NCI-H2107 treated with DMSO at 0.1 percent for 48 hours (cell line): ENCODE measurements around the gene ULK3.
A peak's percentile ranks its signal among the peaks of the same experiment; 100 is the strongest.
"Not testable (repeated sequence)": the region's sequence is repeated elsewhere in the genome, so short reads cannot be mapped to it uniquely, and the experiment has no call there.

Experiments used
- DNase-seq: peaks from one replicate; lab custom pipeline; 2025; ENCODE audit not compliant: unreplicated experiment; lab: John Stamatoyannopoulos, UW

ULK3 gene

GRCh38 chr15:74842581-74843444 lies at the start of gene ULK3:
Gene ULK3 (minus strand): TSS chr15:74843156. CDS start chr15:74843105, 51 bp downstream.
- DNase-seq, result peak; percentile 61

- no peak for DNase-seq
These were observed 49.4 kb upstream of the ULK3 start for GRCh38 chr15:74892313-74892712.

GRCh38 chr15:74891469-74891868 lies 48.5 kb upstream of the ULK3 start:
- DNase-seq, result no peak

GRCh38 chr15:74890665-74890960 lies 47.7 kb upstream of the ULK3 start:
- no peak for DNase-seq

GRCh38 chr15:74889883-74890664 lies 47.1 kb upstream of the ULK3 start, which contains the start of gene MPI:
Gene MPI (plus strand): TSS chr15:74890042. CDS start chr15:74890074, 32 bp downstream.
- peak; percentile 20 for DNase-seq

- DNase-seq, result no peak
These were observed 46.5 kb upstream of the ULK3 start for GRCh38 chr15:74889390-74889882.

- DNase-seq, result no peak
These were observed 45.8 kb upstream of the ULK3 start for GRCh38 chr15:74888716-74889115.

- DNase-seq, result not testable (repeated sequence)
These were observed 44.7 kb upstream of the ULK3 start for GRCh38 chr15:74887537-74888193.

- no peak for DNase-seq
These were observed 42.5 kb upstream of the ULK3 start for GRCh38 chr15:74885461-74885860.

GRCh38 chr15:74884428-74885223 lies 41.7 kb upstream of the ULK3 start:
- no peak for DNase-seq

GRCh38 chr15:74882528-74882927 lies 39.6 kb upstream of the ULK3 start:
- no peak for DNase-seq

- DNase-seq, result no peak
These were observed 35.3 kb upstream of the ULK3 start for GRCh38 chr15:74878273-74878672.

- no peak for DNase-seq
These were observed 30.9 kb upstream of the ULK3 start for GRCh38 chr15:74873756-74874424.

- peak; percentile 50 for DNase-seq
These were observed 30.2 kb upstream of the ULK3 start, which contains the start of gene SCAMP2 for GRCh38 chr15:74873036-74873755. Gene SCAMP2 (minus strand): TSS chr15:74873365. CDS start chr15:74873255, 110 bp downstream.

- no peak for DNase-seq
These were observed 29.7 kb upstream of the ULK3 start for GRCh38 chr15:74872702-74873035.

GRCh38 chr15:74870436-74871215 lies 27.7 kb upstream of the ULK3 start:
- no peak for DNase-seq

GRCh38 chr15:74869726-74870407 lies 26.9 kb upstream of the ULK3 start:
- no peak for DNase-seq

GRCh38 chr15:74869372-74869725 lies 26.4 kb upstream of the ULK3 start:
- no peak for DNase-seq
